22Rv1 (cell line): ENCODE data around the gene ALOX5.

Experiments
- ZFX ChIP-seq: fragments of 450-650 bp; IDR thresholded peaks from 2 replicates; pipeline ENCODE4 v1.6.1; 2017; ENCODE audit warnings: antibody characterized with exemption, borderline replicate concordance
- TF ChIP-seq, protein P1 (sequence below): fragments of 450-650 bp; IDR thresholded peaks from 2 replicates; pipeline ENCODE4 v1.5.1; 2017; ENCODE audit warnings: mild to moderate bottlenecking

- TF ChIP-seq, protein P1, sequence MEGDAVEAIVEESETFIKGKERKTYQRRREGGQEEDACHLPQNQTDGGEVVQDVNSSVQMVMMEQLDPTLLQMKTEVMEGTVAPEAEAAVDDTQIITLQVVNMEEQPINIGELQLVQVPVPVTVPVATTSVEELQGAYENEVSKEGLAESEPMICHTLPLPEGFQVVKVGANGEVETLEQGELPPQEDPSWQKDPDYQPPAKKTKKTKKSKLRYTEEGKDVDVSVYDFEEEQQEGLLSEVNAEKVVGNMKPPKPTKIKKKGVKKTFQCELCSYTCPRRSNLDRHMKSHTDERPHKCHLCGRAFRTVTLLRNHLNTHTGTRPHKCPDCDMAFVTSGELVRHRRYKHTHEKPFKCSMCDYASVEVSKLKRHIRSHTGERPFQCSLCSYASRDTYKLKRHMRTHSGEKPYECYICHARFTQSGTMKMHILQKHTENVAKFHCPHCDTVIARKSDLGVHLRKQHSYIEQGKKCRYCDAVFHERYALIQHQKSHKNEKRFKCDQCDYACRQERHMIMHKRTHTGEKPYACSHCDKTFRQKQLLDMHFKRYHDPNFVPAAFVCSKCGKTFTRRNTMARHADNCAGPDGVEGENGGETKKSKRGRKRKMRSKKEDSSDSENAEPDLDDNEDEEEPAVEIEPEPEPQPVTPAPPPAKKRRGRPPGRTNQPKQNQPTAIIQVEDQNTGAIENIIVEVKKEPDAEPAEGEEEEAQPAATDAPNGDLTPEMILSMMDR, result no peak
- no peak for TF ChIP-seq ZFX
Observed at GRCh38 chr10:45418849-45419675, 45.0 kb downstream of the ALOX5 start.
